ENCODE results near the gene MEN1.
"Not testable (repeated sequence)": the region's sequence is repeated elsewhere in the genome, so short reads cannot be mapped to it uniquely, and the experiment has no call there.

The MEN1 gene

DNA sequence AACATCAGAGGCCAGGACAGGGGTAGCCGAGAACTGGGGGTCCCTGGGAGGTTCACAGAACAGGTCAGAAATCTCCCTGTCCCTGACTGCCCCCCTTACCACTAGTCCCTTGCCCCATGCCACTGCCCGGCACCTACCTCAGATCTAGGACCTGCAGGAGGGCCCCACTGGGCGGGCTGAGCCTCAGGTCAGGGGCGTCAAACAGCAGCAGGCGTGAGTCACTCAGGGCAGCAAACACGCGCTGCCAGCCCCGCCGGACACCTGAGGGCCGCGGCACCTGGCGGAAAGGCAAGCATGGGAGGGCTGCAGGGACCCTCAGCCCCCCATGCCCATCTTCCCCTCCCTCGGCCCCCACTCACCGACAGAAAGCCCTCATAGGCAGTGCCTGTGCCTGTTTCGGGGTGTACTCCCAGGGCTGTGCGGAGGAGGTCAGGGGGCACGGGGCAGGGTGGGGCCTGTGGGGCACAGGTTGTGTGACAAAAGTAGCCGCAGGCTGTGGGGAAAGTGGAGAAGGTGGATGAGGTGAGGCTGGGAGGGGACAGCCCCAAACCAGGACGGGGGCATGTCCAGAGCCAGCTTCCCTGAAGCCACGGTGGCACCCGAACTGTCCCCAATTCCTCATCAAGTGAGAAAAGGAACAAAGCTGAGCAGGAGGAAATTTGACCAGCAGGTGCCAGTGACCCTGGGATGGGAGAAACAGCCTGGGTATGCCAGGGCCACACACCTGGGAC, 22.3 kb upstream of the MEN1 start:
- no peak for DNase-seq (ENCODE audit: low spot score)

DNA sequence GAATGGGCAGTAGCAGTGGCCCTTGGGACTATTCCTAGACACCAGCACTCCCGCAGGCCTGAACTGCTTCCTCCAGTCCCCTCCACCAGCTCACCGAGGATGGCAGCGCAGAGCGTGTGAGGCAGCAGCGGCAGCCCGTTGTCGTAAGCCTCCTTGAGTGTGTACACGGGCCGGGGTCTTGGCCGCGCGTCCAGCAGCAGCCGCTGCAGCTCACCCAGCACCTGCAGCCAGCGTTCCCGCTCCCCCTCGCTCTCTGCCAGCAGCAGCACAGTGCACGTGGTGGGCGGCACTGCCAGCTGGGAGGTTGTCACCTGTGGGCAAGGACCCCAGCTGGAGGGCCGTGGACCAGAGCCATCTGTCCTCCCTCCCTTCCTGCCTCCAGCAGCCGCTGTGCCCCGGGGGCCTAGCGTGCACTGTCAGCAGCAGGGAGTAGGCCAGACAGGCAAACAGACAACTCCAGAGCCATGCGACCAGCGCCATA, 21.1 kb upstream of the MEN1 start:
- no peak for DNase-seq (ENCODE audit: low spot score)

DNA sequence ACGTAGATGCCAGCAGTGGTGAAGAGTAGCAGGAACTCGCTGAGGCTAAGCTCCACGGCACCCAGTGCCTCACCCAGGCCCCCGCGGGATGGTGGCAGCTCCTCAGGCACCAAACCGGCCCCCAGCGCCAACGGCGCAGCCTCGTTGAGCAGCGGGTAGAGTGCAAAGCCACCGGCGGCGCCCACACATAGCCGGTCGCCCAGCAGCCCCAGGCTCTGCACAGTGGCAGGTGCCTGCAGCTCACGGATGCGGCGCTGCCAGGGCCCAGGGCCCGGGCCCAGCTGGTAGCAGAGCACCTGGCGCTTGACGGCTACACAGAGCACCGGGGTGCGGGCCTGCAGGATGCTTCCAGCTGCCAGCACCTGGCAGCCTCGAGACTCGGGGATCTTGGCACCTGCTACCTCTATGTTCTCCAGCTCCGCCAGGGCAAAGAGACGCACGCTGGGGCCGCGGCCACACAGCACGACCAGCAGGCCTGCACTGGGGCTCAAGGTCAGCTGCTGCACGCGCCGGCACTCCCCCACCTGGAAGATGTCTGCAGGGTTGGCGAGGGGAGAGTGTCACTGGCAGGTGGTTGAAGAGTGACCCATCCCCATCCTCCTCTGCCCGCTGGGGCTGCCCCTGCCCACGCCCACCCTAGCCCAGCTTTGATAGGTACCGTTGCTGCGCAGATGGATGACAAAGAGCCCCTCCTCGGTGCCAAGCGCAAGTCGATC, 19.3 kb upstream of the MEN1 start:
- DNase-seq (ENCODE audit: low spot score) = no peak

DNA sequence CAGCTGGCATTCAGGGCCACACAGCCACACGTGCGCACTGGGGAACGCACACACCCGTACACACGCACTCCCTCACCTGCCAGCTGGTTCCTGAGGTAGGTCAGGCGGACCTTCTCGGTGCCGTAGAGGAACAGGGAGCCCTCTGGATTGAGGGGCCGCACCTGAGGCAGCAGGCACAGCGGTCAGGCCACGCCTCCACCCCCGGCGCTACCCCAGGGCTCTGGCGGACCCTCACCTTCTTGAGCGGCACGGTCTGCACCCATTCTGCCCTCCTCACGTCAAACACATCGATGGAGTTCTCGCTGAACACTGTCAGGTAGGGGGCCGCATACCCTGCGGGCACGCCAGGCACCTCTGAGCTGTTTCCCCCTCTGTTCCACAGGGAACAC, 17.1 kb upstream of the MEN1 start:
- DNase-seq (ENCODE audit: low spot score) = no peak

DNA sequence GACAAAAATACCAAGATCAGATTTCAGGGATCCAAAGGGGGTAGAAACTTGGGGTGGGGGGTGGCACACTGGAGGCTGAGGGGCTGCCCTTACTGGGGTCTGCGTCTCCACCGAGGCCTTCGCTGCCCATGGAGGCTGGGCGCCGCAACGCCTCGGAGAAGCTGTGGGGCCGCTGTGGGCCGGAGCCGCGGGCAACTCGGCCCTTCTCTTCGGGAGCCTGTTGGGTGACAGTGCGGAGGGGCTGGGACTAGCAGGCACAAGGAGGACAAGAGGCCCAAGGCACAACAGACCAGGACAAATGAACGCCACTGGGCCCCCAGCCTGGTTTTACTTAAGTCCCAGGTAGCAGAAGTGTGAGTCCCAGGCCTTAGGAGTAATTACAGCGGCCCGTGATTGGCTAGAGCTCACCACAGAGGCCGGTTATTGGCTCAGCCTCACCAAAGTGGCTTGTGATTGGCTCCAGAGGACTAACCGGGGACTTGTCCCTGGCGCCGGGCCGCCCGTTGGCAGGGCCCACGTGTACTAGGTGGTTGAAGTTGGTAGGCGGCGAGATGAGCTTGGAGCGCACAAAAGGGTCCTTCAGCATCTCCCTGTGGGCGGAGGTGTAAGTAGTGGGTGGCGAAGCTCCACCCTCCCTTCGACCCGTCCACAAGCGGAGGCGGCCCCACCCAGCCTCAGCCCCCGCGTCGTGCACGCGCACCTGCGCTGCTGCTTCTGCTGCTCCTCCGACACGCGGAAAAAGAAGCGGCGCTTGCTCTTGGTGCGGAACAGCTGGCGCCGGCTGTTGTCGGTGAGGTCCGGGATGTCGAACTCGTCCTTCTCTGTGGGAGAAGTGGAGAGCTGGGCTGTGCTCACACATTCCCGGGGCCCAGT, 16.5 kb upstream of the MEN1 start:
- DNase-seq (ENCODE audit: low spot score) = no peak

DNA sequence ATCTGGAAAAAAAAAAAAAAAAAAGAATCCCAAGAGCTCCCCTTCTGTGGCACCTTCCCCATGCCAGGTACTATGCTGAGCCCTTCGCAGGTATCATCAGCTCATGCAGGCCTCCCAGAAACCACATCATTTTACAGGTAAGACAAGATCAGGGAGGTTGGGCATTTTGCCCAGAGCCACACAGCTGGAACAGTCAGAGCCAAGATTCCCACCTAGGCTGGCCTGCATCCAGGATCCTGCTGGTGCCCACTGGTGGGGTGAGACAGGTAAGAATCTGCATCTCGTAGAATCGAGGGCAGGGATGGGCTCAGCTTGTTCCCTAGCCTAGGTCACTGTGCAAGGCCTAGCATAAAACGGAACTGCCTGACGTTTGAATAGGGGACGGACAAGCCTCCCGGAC, 15.7 kb upstream of the MEN1 start:
- no peak for DNase-seq (ENCODE audit: low spot score)

DNA sequence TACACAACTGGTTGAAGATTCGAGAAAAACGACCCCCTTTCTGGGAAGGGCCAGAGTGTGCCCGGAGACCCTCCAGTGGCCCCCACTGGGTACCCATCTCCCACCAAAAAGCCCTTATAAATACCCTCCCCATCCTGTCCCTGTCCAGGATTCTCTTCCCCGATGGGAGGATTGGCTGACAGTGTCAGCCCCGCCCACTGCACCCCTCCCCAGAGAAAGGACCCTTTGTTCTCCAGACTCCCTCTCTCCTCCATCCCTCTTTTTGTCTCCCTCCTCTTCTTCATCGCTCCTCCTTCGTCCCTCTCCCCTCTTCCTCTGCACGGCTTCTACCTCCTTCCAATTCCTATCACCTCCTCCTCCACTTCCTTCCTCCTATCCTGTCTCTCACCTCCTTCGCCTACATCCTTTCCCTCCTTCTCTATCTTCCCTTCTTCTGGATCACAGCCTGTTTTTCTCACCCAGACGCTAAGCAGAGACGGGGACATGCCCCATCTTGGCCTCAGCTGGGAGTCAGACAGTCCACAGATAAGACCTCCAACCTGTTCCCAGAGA, 13.3 kb upstream of the MEN1 start:
- no peak for DNase-seq (ENCODE audit: low spot score)

DNA sequence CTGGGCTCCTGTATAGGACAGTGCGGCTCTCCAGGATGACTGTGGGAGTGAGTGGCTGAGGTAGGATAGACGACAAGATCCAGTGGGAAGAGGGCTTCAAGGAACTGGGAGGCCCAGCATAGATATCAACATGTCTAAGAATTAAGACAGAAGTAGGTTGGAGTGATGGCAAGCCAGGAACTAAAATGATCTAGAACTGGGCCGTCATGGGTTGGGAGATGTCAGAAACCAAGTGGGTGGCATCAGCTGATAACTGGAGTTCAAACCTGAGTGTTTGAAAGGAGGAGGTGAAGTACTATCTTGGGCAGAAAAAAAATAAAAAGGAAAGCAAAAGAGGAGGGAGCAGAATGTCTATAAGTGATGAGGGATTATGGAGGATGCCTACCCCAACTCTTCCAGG, 7.1 kb upstream of the MEN1 start:
- DNase-seq (ENCODE audit: low spot score) = no peak

DNA sequence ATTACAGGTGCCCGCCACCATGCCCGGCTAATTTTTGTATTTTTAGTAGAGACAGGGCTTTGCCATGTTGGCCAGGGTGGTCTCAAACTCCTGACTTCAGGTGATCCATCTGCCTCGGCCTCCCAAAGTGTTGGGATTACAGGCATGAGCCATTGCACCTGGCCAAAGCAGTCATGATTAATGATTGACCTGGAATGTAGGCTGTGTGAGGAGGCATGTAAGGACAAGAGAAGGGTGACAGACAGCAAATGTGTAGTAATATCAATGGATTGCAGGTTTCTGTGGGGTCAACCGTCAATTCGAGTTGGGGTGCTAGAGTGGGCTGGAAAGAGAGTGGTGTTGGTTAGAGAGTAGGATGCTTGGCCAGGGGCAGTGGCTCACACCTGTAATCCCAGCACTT, 5.1 kb upstream of the MEN1 start:
- DNase-seq (ENCODE audit: low spot score) = not testable (repeated sequence)

DNA sequence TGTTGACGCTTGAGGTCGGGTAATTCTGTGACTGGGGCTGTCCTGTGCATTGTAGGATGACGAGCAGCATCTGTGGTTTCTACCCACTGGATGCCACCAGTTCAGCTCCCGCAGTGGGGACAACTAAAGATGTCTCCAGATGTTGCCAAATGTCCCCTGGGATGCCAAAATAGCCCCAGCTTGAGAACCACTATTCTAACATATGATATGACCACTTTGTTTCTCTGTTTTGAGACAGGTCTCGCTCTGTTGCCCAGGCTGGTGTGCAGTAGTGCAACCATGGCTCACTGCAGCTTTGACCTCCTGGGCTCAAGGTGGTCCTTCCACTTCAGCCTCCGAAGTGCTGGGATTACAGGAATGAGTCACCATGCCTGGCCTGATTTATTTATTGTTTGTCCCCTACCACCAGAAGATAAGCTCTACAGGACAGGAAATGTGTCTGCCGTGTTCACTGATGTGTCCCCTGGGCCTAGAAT, 4.4 kb upstream of the MEN1 start:
- peak; percentile 74 for DNase-seq (ENCODE audit: low spot score)

DNA sequence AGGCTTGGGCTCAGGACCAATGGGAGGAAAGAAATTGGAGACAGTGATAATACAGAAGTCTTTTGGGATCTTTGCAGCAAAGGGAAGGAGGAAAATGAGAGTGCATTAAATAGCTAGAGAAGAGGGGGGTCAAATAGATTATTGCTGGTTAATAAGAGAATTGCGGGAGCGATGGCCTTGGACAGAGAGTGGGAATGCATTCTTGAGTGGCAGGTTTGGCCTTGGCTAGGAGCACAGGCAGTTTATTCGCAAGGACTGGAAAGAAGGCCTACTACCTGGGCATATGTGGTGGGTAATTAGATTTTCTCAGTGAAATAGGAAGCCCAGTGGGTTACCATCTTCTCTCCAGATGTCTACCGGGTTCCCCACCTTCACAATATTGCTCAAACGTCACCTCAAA, 3.5 kb upstream of the MEN1 start:
- DNase-seq (ENCODE audit: low spot score) = no peak

DNA sequence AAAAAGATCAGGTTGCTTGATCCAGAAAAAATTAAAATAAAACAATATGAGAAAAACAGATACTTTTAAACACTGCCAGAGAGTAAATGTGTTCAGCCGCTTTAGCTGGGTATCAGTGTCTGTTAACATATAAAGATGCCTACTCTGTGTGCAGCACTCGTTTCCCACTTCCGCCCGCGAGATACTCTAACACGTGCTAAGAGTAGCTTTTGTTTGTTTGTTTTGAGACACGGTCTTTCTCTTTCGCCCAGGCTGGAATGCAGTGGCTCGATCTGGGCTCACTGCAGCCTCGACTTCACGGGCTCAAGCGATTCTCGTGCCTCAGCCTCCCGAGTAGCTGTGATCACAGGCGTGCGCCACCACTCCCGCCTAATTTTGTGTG, 531 bp upstream of the MEN1 start:
- peak; percentile 48 for DNase-seq (ENCODE audit: low spot score)

DNA sequence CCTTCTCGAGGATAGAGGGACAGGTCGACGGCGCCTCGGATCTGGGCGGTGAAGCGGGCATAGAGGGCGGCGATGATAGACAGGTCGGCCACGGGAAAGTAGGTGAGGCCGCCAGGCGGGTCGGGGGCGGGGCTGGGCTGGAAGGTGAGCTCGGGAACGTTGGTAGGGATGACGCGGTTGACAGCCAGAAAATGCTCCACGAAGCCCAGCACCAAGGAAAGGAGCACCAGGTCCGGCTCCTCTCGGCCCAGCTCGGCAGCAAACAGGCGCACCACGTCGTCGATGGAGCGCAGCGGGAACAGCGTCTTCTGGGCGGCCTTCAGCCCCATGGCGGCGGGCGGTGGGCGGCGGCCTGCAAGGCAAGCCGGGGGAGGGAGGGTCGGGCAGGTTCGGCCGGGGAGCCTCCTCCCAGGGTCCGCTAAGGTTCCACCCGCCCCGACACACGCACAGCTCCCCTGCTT, 540 bp downstream of the MEN1 start:
- peak; percentile 36 for DNase-seq (ENCODE audit: low spot score)

DNA sequence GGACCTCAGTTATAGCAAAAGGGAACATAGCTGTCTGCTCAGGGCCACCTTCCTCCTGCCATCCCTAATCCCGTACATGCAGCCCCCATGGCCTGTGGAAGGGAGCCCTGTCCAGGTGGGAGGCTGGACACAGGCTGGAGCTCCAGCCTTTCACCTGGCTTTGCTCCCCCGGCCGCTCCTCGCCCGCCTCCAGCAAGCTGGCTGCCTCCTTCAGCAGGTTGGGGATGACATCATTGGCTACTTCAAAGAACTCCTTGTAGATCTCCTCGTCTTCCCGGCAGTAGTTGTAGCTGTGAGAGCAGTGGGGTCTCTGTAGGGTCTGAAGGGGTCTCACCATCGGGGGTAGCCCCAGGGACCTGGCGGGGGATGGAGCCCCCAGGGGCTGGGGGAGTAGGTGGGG, 4.9 kb downstream of the MEN1 start:
- DNase-seq (ENCODE audit: low spot score) = no peak

DNA sequence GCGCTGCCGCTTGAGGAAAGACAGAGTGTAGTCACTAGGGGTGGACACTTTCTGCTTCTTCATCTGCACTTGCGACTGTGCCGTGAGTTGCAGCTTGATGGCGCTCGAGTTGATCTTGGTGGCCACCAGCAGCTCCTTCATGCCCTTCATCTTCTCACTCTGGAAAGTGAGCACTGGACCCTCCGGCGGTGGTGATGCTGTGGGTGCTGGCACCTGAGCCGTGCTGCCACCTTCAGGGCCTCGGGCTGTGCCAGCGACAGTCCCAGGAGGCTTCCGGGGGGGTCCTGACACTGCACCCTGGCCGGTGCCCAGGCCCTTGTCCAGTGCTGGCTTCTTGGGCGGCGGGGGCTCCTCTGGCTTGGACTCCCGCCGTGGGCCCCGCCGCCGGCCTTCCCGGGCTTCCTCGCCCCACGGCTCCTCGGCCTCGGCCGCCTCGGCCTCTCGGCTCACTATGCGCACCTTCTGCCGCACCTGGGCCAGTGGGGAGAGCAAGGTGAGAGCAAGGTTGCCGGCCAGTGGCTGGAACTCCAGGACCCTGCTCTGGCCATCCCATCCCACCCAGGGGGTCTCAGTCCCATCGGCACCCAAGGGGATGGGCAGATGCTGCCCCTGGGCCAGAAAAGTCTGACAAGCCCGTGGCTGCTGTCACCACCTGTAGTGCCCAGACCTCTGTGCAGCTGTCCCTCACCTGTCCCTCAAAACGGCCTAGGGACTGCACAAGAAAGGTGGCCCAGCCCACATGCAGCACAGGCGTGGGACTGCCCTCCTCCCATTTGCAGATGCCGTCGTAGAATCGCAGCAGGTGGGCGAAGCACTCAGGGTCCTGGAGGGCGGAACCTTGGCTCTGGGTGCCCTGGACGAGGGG, 5.8 kb downstream of the MEN1 start:
- no peak for DNase-seq (ENCODE audit: low spot score)

DNA sequence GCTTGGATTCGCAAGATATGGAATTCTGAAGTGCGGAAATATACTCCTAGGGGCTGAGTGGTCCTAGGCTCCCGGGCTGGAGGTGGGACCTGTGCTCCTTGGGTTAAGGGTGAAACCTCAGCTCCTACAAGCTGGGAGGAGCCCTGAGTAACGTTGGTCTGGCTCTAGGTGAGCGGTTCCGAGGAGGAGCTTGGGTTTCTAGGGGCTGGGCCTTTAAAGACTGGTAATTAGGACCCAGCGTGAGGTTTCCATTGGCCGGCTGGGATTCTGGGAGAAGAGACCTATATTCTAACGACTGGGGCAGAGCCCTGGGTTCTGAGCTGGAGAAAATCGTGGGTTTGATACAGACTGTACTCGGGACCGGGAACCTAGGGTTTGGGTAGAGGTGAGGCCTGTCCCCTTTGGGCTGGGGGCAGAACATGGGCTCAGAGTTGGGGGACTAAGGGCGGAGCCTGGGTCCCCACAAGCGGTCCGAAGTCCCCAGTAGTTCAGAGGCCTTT, 6.5 kb downstream of the MEN1 start:
- no peak for DNase-seq (ENCODE audit: low spot score)

DNA sequence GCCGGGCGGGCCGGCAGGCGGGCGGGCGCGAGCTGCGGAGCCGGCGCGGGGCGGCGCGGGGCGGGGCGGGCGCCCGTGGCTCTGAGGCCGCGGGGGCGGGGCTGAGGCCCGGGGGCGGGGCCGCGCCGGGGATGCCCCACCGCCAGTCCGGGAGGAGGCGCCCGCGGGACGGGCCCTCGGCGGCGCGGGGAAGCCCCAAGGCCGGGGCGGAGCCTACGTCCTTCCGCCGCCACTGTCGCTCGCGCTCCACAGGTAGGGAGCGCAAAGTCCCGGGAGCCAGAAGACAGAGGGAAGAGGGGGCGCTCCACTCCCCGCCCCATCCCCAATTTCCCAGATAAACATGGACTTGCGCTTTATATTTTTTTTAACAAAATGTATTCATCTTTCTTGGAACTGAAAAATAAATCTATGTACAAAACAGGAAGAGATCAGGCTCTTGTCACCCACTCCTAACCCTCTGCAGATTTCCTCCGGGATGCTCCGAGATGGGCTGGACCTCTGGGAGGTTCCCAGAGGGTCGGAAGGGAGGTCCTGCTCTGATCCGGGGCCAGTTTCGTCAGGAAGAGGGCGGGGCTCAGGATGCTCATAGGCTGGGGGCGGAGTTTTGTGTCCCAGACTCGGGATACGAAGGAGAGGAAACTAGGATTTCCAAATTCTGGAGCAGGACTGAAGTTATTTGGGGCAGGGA, 7.0 kb downstream of the MEN1 start, which contains the start of gene MAP4K2:
MAP4K2 (minus strand) TSS at position 57 of the 688 bp plus-strand sequence. CDS start 65 bp downstream, outside the sequence.
- DNase-seq (ENCODE audit: low spot score) = peak; percentile 95

DNA sequence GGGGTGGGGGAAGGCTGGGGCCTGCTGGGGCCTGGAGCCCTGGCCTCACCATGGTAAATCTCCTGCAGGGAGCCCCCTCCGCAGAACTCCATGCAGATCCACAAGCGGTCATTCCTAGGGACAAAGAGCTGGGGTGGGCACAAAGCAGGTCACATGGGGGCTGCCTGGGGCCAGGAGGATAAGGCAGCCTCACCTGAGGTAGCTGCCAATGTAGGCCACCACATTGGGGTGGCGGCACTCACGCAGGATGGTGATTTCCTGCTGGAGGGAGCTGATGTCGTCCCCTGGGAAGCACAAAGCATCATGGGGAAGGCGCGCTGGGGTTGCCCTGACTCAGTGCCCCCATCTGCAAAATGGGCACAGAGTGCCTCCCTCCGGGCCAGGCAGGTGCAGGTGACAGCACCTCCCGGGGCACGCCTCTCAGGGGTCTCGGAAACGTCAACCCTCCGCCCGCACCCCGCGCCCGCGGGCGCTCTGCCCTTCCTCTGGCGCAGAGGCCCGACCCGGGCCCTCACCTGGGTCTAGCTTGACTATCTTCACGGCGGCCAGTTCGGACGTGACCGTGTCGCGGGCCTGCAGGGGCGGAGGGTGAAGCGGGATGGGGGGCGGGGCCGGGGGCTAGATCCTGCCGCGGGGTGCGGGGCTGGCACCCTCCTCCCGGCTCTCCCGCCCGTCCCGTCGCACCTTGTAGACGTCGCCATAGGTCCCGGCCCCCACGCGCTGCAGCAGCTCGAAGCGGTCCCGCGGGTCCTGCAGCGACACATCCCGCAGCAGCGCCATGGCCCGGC, 7.8 kb downstream of the MEN1 start:
- DNase-seq (ENCODE audit: low spot score) = peak; percentile 63
